GM11168 (cell line): ENCODE measurements around the gene ITGA6.

Experiments used
- in situ Hi-C: fragments of 300-500 bp; cut with MboI; formaldehyde crosslinking; loops from one replicate; pipeline ENCODE4 v1.12.0; 2022; ENCODE audit warnings: low sequenced_read_pairs; ENCODE audit not compliant: unreplicated experiment

Gene ITGA6

DNA sequence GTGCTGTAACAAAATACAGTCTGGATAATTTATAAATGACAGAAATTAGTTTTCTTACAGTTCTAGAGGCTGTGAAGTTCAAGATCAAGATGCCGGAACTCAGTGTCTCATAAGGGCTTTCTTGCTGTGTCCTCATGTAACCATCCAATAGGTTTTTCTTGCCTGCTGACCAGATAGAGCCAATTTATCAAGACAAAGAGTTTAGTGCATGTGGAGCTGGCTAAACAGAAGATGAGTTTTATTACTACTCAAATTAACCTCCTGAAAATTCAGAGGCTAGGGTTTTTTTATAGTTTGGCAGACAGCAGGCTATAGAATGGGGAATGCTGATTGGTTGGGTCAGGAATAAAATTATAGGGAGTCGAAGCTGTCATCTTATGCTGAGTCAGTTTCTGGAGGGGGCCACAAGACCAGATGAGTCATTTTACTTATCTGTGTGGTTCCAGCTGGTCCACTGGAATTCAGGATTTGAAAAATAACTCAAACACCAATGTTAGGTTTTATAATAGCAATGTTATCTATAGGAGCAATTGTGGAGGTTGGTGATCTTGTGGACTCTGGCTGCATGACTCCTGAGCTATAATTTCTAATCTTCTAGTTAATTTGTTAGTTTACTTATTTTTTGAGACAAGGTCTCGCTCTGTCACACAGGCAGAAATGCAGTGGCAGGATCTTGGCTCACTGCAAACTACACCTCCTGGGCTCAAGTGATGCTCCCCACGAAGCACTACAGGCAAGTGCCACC lies 125.3 kb downstream of the ITGA6 start:
- in situ Hi-C loops, result no loop called here

DNA sequence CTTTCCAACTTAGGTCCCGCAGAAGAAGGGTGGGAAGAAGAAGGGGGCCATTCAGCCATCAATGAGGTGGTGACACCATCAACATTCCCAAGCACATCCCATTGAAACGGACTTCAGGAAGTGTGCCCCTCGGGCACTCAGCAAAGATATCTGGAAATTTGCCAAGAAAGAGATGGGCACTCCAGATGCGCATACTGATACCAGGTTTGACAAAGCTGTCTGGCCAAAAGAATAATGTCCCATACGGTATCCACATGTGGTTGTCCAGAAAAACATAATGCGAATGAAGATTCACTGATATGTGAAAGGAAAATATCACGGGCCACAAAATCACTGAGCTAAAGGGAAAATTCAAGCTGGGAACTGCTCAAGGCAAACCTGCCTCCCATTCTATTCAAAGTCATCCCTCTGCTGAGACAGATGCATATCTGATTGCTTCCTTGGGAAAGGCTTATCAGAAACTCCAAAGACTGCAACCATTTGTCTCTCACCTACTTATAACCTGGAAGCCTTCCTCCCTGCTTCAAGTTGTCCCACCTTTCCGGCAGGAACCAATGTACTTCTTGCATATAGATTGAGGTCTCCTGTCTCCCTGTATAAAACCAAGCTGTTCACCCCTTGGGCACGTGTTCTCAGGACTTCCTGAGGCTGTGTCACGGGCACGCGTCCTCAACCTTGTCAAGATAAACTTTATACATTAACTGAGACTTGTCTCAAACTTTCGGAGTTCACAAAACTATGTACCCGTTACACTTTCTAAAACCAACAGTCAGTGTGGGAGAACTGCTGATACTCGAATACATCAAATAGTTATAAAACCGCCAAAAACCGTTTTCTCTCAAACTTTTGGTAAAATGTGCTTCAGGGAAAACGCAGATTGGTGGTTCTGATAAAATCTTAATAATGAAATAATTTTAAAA lies 127.2 kb downstream of the ITGA6 start:
- in situ Hi-C loops, result no loop called here

DNA sequence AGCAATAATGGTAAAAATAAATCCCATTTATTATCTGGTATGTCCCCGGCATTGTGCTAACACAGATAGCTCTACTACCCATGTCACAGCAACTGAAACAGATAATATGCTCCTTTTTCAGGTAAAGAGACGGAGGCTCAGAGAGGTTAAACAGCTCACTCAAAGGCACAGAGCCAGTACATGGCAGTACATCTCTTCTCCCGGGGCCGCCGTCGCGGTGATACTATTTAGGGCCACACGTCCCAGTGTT lies 127.8 kb downstream of the ITGA6 start:
- in situ Hi-C loops, result no loop called here
